Prostate gland (tissue), 2 donors: ENCODE measurements around the gene CYFIP1. TPM values are rescaled to one million over a fixed set of nuclear protein-coding genes. Genes with fewer than 3 reads are reported as not detected.

Source experiments
- DNase-seq: peaks from one replicate; pipeline ENCODE4 v3.0.0-alpha.2; 2019; ENCODE audit warnings: low spot score
- H3K27ac ChIP-seq, 2 donors: fragments of 200-600 bp; sonication (generic); 2 replicates each; pipeline ENCODE4 v1.5.1; 2017 to 2019
- H3K27me3 ChIP-seq: fragments of 200-600 bp; sonication (generic); replicated peaks from 2 replicates; pipeline ENCODE4 v1.5.1; 2019; ENCODE audit not compliant: insufficient read depth
- H3K36me3 ChIP-seq, 2 donors: fragments of 200-600 bp; sonication (generic); 1 replicate in 1 of 2; 2 replicates in 1 of 2; pipeline versions ENCODE4 v1.5.1 to v1.8.1; 2017 to 2019
- H3K4me1 ChIP-seq: fragments of 200-600 bp; sonication (generic); replicated peaks from 2 replicates; pipeline ENCODE4 v1.5.1; 2019
- H3K4me3 ChIP-seq, 2 donors: fragments of 200-600 bp; sonication (generic); 2 replicates each; pipeline ENCODE4 v1.5.1; 2017 to 2019
- H3K9me3 ChIP-seq: fragments of 200-600 bp; sonication (generic); 2 replicates; pipeline ENCODE4 v1.5.1; 2017
- CTCF ChIP-seq, 4 experiments: fragments of 200-600 bp in 2 of 4; fragments of 450-650 bp in 2 of 4; sonication (generic) in 2 of 4; IDR thresholded peaks; 1 replicate in 3 of 4; 2 replicates in 1 of 4; pipeline ENCODE4 v1.5.1; 2016 to 2019; ENCODE audit warnings: antibody characterized with exemption in 4 of 4, mild to moderate bottlenecking in 2 of 4, moderate library complexity in 2 of 4
- POLR2A ChIP-seq: fragments of 450-650 bp; IDR thresholded peaks from one replicate; pipeline ENCODE4 v1.6.1; 2016; ENCODE audit warnings: antibody characterized with exemption, mild to moderate bottlenecking
- POLR2AphosphoS5 ChIP-seq: sonication (generic); formaldehyde crosslinking; IDR thresholded peaks from one replicate; pipeline ENCODE4 v1.6.1; 2017; ENCODE audit warnings: antibody characterized with exemption
- WGBS: methylation state at CpG from one replicate; pipeline ENCODE4 v1.1.5; 2018; 5-methylcytosine and 5-hydroxymethylcytosine counted together
- intact Hi-C: fragments of 100-400 bp; cut with DNase I; formaldehyde crosslinking; loops from one replicate; pipeline ENCODE4 v1.14.2; 2022
- total RNA-seq, 2 donors: library from RNA; depleted of rRNA; stranded (reverse); fragments of >200 nt; gene quantifications; one replicate each; pipeline ENCODE4 v1.1.0, GENCODE V29; 2016

CYFIP1 gene
- total RNA-seq, 2 donors from 2014 or later, result 97.1 to 121 TPM

- Histone ChIP-seq H3K9me3 (no peaks in the 10 kb centered on the region), H3K27ac (no peak overlapping the region), H3K4me3 (no peak overlapping the region), H3K36me3 (no peaks in the 10 kb centered on the region), H3K4me1 (no peaks in the 10 kb centered on the region), H3K27me3 (no peaks in the 10 kb centered on the region)
- no peak for TF ChIP-seq CTCF (IDR thresholded peaks at IDR 0.05)
- no peak for TF ChIP-seq POLR2AphosphoS5
- no peak for TF ChIP-seq POLR2A
- 69% methylated on average over 20 of the region's 20 CpGs for WGBS
- no peak for DNase-seq
- intact Hi-C loops, result no loop called here
Observed at GRCh38 chr15:22966321-22967083, 13.7 kb downstream of the CYFIP1 start.

- no peak overlapping the region for H3K4me3 ChIP-seq
- WGBS, result 40% methylated on average over 12 of the region's 12 CpGs
- no peaks in the 10 kb centered on the region for H3K4me1 ChIP-seq
- H3K27me3 ChIP-seq, result no peaks in the 10 kb centered on the region
- no peaks in the 10 kb centered on the region for H3K36me3 ChIP-seq
- H3K9me3 ChIP-seq, result no peaks in the 10 kb centered on the region
- H3K27ac ChIP-seq, result no peak overlapping the region
- DNase-seq, result no peak
- intact Hi-C loops, result no loop called here
- no peak for TF ChIP-seq POLR2A
- no peak for TF ChIP-seq CTCF (IDR thresholded peaks at IDR 0.05)
- no peak for TF ChIP-seq POLR2AphosphoS5
Observed at GRCh38 chr15:22963641-22964040, 16.5 kb downstream of the CYFIP1 start.

GRCh38 chr15:22962611-22963010 is 17.6 kb downstream of the CYFIP1 start:
- no peaks in the 10 kb centered on the region for H3K36me3 ChIP-seq
- intact Hi-C loops, result no loop called here
- H3K27ac ChIP-seq, result no peak overlapping the region
- no peaks in the 10 kb centered on the region for H3K9me3 ChIP-seq
- H3K27me3 ChIP-seq, result no peaks in the 10 kb centered on the region
- no peaks in the 10 kb centered on the region for H3K4me1 ChIP-seq
- 93% methylated on average over 12 of the region's 12 CpGs for WGBS
- DNase-seq, result no peak
- H3K4me3 ChIP-seq, result no peak overlapping the region
- no peak for TF ChIP-seq CTCF (IDR thresholded peaks at IDR 0.05)
- no peak for TF ChIP-seq POLR2AphosphoS5
- no peak for TF ChIP-seq POLR2A

- WGBS, result 13% methylated on average over 1 of the region's 1 CpG
- no peaks in the 10 kb centered on the region for H3K27me3 ChIP-seq
- intact Hi-C loops, result no loop called here
- H3K4me3 ChIP-seq, result no peak overlapping the region
- no peaks in the 10 kb centered on the region for H3K9me3 ChIP-seq
- H3K36me3 ChIP-seq, result no peaks in the 10 kb centered on the region
- DNase-seq, result no peak
- no peak overlapping the region for H3K27ac ChIP-seq
- H3K4me1 ChIP-seq, result no peaks in the 10 kb centered on the region
- TF ChIP-seq POLR2A (no peak), POLR2AphosphoS5 (no peak), CTCF (IDR thresholded peaks at IDR 0.05) (no peak)
Observed at GRCh38 chr15:22961762-22962161, 18.4 kb downstream of the CYFIP1 start.

- Histone ChIP-seq H3K27ac (no peak overlapping the region), H3K4me1 (no peaks in the 10 kb centered on the region), H3K27me3 (no peaks in the 10 kb centered on the region), H3K4me3 (no peak overlapping the region), H3K9me3 (no peaks in the 10 kb centered on the region), H3K36me3 (no peaks in the 10 kb centered on the region)
- TF ChIP-seq CTCF (IDR thresholded peaks at IDR 0.05) (no peak), POLR2A (no peak), POLR2AphosphoS5 (no peak)
- no peak for DNase-seq
- intact Hi-C loops, result no loop called here
- 74% methylated on average over 8 of the region's 8 CpGs for WGBS
Observed at GRCh38 chr15:22960556-22960955, 19.6 kb downstream of the CYFIP1 start.
